Measurements from ENCODE around the gene PSORS1C2.
A peak's percentile ranks its signal among the peaks of the same experiment; 100 is the strongest.

Gene PSORS1C2

DNA sequence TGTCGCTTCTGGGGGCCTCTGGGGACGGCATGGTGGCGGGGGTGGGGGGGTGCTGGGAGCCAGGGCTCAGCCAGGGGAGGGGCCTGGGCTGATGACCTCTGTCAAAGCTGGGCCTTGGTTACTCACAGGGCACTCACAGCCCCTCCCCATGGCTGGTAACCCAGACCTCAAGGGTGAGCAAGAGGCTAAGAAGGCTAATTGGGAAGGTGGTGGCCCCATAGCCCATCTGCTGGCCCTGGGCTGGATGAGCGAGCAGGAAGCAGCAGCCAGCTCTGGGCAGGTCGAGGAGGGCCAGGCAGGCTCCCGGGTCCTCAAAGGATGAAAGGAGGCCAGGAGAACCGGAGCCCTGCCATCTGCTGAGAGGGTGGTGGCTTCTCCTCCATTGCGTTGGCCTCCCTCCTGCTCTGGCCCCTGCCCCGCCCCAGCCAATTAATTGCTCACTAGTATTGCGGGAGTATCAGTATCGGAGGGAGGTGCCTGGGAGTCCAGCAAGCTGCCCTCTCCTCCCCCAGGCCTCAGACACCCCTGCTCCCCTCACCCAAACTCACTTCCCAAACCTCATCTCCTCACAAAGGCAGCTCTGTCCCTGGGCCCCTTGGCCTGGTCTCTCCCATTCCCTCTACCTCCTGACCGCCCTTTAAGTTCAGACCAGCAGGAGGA lies 17.6 kb downstream of the PSORS1C2 start:
- FAIRE-seq (no peak), DNase-seq (ENCODE audit: insufficient read length, low spot score) (no peak)
- no peak for TF ChIP-seq POLR2A (IDR thresholded peaks at IDR 0.05; ENCODE audit: low read depth, low read length)

DNA sequence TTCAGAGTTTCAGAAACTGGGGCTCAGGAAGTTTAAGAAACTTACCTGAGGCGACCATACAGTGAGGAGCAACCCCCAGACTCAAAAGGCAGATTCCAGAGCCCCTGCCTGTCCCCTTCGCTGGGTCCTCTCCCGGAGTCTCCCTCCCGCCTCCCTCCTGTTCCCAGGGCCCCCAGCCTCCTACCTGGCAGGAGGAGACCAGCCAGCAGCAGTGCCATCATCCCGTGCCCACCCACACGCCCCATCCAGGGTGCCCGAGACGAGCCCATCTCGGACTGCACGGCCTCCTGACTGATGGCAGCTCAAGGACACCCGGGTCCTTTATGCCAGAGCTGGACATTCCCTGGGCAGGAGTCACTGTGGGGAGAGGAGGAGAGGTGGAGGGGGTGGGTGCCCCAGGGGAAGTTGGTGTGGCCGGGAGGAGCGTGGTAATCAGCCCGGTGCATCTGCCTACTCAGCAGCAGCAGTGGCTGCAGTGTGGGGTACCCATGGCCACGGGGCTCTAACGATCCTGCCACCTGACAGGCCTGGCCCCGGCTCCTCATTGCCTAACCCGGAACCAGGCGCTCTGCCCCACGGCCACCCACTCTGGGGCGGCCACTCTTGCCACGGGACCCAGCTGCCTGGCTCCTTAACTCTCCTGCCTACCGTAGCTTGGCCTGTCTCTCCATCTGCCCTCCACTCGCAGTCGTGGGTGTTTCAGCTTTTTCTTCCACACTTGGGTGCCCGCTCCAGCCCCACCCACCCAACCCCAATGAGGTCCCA lies 18.5 kb downstream of the PSORS1C2 start, which contains the start of gene CDSN:
Gene CDSN (minus strand): TSS at position 296 of the 765 bp plus-strand sequence. CDS start 27 bp downstream, at position 269.
- no peak for DNase-seq (ENCODE audit: insufficient read length, low spot score)
- TF ChIP-seq POLR2A (IDR thresholded peaks at IDR 0.05; ENCODE audit: low read depth, low read length): no peak
- no peak for FAIRE-seq

DNA sequence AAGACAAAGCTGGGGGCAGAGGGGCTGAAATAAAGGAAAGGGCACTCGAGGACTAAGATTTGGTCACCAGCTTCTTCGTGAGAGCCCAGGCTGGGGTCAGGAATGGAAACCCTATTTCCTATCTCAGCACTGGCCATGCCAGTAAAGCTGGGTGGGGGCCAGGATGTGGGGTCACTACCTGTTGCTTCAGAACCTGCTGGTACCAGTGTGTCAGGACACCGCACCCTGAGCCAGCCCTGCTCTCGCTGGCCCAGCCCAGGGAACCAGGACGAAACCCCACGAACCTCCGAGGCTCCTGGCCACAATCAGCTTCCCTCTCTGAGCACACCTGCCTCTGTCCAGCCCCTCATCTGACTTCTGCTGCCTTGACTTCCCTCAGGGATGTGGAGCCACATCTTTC lies 20.7 kb downstream of the PSORS1C2 start:
- no peak for FAIRE-seq

GRCh38 chr6:31116661-31117385 lies 22.0 kb downstream of the PSORS1C2 start:
- DNase-seq (ENCODE audit: insufficient read length, low spot score) (no peak), FAIRE-seq (no peak)
- no peak for TF ChIP-seq POLR2A (IDR thresholded peaks at IDR 0.05; ENCODE audit: low read depth, low read length)

More for the DNA sequence above, 20.7 kb downstream of the PSORS1C2 start:
- DNase-seq (ENCODE audit: insufficient read length, low spot score): no peak
- no peak for TF ChIP-seq POLR2A (IDR thresholded peaks at IDR 0.05; ENCODE audit: low read depth, low read length)

GRCh38 chr6:31115941-31116560 lies 22.8 kb downstream of the PSORS1C2 start:
- DNase-seq (ENCODE audit: insufficient read length, low spot score) (no peak), FAIRE-seq (no peak)
- no peak for TF ChIP-seq POLR2A (IDR thresholded peaks at IDR 0.05; ENCODE audit: low read depth, low read length)

- no peak for DNase-seq (ENCODE audit: insufficient read length, low spot score)
- FAIRE-seq: no peak
- 0 out of 2 replicates have a peak, but pooled peaks have one; percentile 30 for TF ChIP-seq POLR2A (IDR thresholded peaks at IDR 0.05; ENCODE audit: low read depth, low read length)
Measured at GRCh38 chr6:31114970-31115849, 23.7 kb downstream of the PSORS1C2 start.

DNA sequence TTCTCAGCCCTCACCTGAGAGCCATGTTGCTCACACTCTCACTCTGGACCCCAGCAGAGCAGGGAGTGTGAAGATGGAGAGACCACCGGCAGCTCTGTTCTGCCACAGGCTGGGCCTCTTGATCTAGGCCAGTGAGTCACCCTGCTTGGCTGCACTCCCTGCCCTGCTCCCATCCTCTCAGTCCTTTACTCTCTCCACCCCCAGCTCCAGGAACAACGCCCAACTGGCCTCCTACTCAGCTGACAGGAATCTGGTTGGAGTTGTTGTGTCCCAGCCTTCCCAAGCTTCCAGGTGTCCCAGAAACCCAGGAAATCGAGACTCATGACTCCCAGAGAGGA lies 24.4 kb downstream of the PSORS1C2 start, which contains the start of gene PSORS1C1:
Gene PSORS1C1 (plus strand): TSS at position 260 of the 338 bp plus-strand sequence. CDS start 14,833 bp downstream, outside the sequence.
- DNase-seq (ENCODE audit: insufficient read length, low spot score): peak; percentile 80
- TF ChIP-seq POLR2A (IDR thresholded peaks at IDR 0.05; ENCODE audit: low read depth, low read length): peak; percentile 60
- peak; percentile 68 for FAIRE-seq

GRCh38 chr6:31113861-31114540 lies 24.9 kb downstream of the PSORS1C2 start:
- FAIRE-seq: no peak
- no peak for TF ChIP-seq POLR2A (IDR thresholded peaks at IDR 0.05; ENCODE audit: low read depth, low read length)
- no peak for DNase-seq (ENCODE audit: insufficient read length, low spot score)

GRCh38 chr6:31112478-31112877 lies 26.4 kb downstream of the PSORS1C2 start, which contains the start of gene C6orf15:
Gene C6orf15 (minus strand): TSS chr6:31112575. CDS start chr6:31112555, 20 bp downstream.
- FAIRE-seq (no peak), DNase-seq (ENCODE audit: insufficient read length, low spot score) (no peak)
- no peak for TF ChIP-seq POLR2A (IDR thresholded peaks at IDR 0.05; ENCODE audit: low read depth, low read length)

DNA sequence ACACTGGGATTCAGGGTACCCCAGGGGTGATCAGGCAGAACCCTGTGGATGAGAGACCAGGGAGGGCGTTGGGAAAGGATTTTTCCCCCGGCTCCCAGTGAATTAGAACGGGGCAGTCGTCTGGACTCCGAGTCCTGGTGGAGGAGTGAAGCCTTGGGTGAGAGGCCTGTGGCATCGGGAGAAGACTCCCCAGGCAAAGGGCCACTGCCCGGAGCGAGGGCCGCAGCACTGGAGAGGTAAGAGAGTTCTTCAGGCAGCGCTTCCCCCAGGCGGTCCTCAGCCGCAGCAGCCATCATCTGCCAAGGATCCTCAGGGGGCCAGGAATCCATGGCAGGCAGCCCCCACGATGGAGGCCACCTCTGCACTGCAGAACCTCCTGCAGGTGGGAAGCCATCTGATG lies 27.2 kb downstream of the PSORS1C2 start:
- FAIRE-seq (no peak), DNase-seq (ENCODE audit: insufficient read length, low spot score) (no peak)
- no peak for TF ChIP-seq POLR2A (IDR thresholded peaks at IDR 0.05; ENCODE audit: low read depth, low read length)

GRCh38 chr6:31110825-31111582 lies 27.9 kb downstream of the PSORS1C2 start:
- no peak for DNase-seq (ENCODE audit: insufficient read length, low spot score)
- FAIRE-seq: no peak
- TF ChIP-seq POLR2A (IDR thresholded peaks at IDR 0.05; ENCODE audit: low read depth, low read length): no peak

- FAIRE-seq: no peak
- TF ChIP-seq POLR2A (IDR thresholded peaks at IDR 0.05; ENCODE audit: low read depth, low read length): no peak
- DNase-seq (ENCODE audit: insufficient read length, low spot score): no peak
Measured at GRCh38 chr6:31107052-31107451, 31.8 kb downstream of the PSORS1C2 start.
